HG03045 (cell line): Measurements from ENCODE around the gene SLC4A7.
"Not testable (repeated sequence)": the region's sequence is repeated elsewhere in the genome, so short reads cannot be mapped to it uniquely, and the experiment has no call there.

Experiments used
- ATAC-seq: cut with Tn5 transposase; IDR thresholded peaks from one replicate; pipeline ENCODE4 v1.9.1; 2021; ENCODE audit warnings: mild to moderate bottlenecking, moderate library complexity; ENCODE audit not compliant: unreplicated experiment

The SLC4A7 gene

GRCh38 chr3:27328982-27329762, 155.0 kb downstream of the SLC4A7 start:
- not testable (repeated sequence) for ATAC-seq

GRCh38 chr3:27326629-27327545, 157.3 kb downstream of the SLC4A7 start:
- ATAC-seq = no peak

GRCh38 chr3:27326202-27326601, 158.0 kb downstream of the SLC4A7 start:
- ATAC-seq = no peak

- no peak for ATAC-seq
Observed at GRCh38 chr3:27325419-27325818, 158.8 kb downstream of the SLC4A7 start.

GRCh38 chr3:27324686-27325085, 159.5 kb downstream of the SLC4A7 start:
- no peak for ATAC-seq

- no peak for ATAC-seq
Observed at GRCh38 chr3:27323087-27323570, 161.1 kb downstream of the SLC4A7 start.
